HG03103 (cell line): ENCODE results near the gene EDRF1.
"Not testable (repeated sequence)": the region's sequence is repeated elsewhere in the genome, so short reads cannot be mapped to it uniquely, and the experiment has no call there.

Experiments used
- ATAC-seq: cut with Tn5 transposase; IDR thresholded peaks from one replicate; pipeline ENCODE4 v1.9.1; 2021; ENCODE audit warnings: low read depth; ENCODE audit not compliant: unreplicated experiment

EDRF1 gene, protein sequence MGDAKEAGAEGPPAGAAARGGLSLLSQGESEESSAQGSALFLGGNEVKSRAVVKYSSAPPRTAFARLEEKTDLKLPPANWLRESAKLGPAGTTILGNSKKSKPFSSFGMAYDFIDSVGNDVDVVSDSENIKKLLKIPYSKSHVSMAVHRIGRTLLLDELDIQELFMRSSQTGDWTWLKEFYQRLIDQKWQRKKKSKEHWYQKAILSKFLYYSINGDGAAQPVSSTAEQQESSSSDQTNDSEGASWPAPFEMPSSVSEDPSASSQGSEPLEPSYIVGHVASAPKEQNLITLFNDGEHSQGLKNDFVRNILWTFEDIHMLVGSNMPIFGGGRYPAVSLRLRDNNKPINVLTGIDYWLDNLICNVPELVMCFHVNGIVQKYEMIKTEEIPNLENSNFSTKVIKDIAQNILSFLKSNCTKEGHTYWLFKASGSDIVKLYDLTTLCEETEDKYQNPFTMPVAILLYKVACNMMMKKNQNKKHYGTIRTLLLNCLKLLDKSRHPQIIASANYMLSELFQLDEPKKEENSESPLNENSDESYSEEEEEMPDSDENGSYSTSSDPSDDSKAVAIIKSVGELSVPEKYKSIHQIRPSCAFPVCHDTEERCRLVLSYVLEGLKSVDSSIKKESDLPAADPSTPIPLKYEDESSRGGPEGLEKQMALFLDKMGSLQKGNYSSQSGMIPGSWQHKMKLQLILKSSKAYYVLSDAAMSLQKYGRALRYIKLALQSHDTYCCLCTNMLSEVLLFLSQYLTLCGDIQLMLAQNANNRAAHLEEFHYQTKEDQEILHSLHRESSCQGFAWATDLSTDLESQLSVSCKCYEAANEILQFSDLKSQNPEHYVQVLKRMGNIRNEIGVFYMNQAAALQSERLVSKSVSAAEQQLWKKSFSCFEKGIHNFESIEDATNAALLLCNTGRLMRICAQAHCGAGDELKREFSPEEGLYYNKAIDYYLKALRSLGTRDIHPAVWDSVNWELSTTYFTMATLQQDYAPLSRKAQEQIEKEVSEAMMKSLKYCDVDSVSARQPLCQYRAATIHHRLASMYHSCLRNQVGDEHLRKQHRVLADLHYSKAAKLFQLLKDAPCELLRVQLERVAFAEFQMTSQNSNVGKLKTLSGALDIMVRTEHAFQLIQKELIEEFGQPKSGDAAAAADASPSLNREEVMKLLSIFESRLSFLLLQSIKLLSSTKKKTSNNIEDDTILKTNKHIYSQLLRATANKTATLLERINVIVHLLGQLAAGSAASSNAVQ

DNA sequence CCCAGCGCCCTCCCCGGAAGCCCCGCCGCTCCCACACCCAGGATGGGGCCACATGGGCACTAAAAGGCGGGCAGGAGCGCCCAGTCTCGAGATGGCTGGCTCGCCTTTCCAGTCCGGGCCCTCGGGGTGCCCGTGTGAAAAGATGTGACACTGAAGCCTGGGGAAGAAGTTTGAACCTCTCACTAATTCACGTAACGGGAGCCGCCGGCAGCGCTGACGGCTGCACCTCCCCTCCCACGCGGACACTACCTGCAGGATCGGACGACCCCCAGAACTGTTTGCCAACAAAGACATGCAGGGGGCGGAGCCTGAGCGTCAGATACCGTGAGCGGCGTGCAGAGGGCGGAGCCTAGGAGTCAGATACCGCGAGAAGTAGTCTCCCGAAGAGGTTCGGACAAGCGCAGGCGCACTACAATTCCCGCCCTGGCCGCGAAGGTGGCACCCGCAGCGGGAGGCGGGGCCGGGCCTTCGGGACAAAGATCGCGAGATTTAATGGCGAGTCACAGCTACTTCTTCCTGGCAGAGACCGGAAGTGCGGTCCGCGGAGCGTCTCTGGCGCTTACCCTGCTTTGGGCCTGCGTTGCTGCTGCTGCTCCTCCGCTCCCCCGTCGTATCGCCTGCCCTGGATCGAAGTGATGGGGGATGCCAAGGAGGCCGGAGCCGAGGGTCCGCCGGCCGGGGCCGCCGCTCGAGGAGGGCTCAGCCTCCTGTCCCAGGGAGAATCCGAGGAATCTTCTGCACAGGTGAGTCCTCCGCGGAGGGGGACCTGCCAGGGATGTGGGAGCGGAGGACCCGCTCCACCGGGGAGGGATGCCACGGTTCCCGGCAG lies at the start of gene EDRF1:
Gene EDRF1 (plus strand): TSS at position 537 of the 829 bp plus-strand sequence. CDS start 99 bp downstream, at position 636.
- peak; percentile 91 for ATAC-seq

DNA sequence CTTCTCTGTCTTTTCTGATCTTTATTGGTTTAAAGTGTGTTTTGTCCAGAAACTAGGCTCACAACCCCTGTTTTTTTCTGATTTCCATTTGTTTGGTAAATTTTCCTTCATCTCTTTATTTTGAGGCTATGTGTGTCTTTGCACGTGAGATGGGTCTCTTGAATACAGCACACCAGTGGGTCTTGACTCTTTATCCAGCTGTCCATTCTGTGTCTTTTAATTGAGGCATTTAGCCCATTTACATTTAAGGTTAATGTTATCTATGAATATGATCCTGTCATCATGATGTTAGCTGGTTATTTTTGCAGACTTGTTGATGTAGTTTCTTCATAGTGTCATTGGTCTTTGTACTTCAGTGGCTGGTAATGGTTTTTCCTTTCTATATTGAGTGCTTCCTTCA lies 46.6 kb upstream of the EDRF1 start:
- ATAC-seq: no peak

GRCh38 chr10:125679436-125679835 lies 40.1 kb upstream of the EDRF1 start:
- ATAC-seq: no peak

- ATAC-seq: no peak
Observed at GRCh38 chr10:125683063-125683462, 36.4 kb upstream of the EDRF1 start, which contains the start of gene TEX36. Gene TEX36, minus strand, starts transcription at chr10:125683163. Its CDS starts 174 bp downstream, at chr10:125682989.

DNA sequence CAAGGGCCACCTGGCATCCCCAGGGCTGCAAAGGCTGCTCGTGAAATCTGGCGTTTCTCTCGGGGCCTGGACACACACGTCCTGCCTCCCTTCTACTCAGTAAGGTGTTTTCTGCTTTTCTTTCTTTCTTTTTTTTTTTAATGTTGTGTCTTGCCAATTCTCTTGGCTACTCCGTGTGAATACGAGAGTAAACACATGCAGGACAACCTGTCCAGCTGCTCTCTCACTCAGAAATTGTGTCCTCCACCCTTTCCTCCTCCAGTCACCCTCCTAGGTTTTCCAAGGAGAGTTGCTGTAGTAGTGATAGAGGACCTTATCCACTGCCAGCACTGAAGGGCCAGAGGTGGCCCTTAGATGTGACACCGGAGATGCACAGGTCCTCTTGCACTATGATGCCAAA lies 35.7 kb upstream of the EDRF1 start:
- no peak for ATAC-seq

DNA sequence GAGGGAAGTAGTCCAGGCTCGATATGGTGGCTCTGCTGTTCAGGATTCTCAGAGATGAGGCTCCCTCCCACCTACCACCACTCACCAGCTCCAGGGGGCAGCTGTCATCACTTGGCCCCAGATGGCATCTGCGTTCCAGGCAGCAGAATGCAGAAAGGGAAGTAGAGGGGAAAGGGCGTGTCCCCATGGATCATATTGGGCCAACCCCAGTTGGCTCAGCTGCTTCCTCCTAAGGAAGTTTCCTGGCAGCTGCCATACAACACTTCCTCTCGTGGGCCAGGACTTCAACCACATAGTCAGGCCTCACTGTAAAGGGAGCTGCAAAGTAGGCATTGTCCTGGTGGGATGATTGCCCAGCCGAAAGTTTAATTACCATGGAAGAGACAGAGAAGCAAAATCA lies 34.9 kb upstream of the EDRF1 start:
- no peak for ATAC-seq

DNA sequence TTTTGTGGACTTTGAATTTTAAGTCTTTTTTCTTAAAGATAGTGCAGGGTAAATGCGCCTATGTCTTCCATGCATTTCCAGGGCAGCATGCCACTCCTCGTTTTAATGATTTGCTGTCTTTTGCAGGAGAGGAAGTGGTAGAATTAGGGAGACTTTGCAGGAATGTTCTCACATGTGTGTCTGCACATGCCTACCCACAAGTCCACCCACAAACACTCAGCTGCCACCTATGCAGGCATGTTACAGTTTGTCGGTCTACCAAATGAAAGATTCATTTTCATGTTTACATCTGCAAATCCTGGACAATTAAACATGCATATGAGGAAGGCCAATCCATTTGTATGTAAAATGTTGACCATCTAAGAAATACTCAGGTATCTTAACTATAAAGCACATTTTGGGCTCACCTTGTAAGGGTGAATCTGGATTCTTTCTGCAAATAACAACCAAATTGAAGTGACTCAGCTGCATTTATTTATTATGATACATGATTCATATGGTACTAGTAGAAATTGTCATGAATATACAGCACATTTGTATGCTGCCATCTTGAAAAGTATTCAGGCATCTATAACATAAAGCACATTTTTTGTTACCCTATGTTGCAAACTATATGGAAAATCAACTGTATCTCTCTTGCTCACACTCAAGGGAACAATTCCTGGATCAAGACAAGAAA lies 31.9 kb upstream of the EDRF1 start:
- no peak for ATAC-seq

GRCh38 chr10:125689955-125690569 lies 29.4 kb upstream of the EDRF1 start:
- no peak for ATAC-seq

- no peak for ATAC-seq
Observed at GRCh38 chr10:125691160-125691981, 28.1 kb upstream of the EDRF1 start.

DNA sequence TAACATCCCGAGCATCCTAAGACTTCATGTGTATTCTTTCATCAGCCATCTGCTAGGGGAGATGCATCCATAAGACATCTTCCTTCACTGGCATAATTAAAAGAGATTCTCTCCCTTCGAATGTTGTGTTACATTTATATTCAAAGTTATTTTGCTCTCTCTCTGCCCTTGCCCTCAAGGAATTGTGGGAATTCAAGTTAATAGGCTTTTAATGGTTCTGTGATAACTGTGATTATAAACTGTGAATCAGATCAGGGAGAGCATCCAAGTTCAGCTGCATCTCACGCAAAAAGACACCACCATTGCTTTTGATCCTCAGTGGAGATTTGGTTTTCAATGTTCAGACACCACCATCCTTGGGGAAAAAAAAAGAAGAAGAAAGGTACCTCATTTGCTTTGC lies 27.3 kb upstream of the EDRF1 start:
- ATAC-seq: no peak

- no peak for ATAC-seq
Observed at GRCh38 chr10:125692601-125693523, 26.6 kb upstream of the EDRF1 start.

DNA sequence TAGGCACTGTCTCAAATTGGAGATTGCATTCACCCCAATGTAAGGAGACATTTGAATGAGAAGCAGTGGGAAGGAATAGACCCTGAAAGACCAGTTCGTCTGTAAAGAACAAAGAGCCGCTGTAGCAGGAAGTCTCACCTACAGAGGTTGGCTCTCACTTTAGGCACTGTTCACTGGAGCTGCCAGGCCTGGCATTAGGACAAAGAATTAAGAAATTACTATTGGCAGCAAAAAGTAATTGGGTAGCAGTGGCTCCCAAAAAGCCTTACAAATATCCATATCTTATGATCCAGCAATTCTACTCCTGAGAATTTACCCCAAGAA lies 26.0 kb upstream of the EDRF1 start:
- ATAC-seq: no peak

GRCh38 chr10:125694883-125695282 lies 24.6 kb upstream of the EDRF1 start:
- no peak for ATAC-seq

DNA sequence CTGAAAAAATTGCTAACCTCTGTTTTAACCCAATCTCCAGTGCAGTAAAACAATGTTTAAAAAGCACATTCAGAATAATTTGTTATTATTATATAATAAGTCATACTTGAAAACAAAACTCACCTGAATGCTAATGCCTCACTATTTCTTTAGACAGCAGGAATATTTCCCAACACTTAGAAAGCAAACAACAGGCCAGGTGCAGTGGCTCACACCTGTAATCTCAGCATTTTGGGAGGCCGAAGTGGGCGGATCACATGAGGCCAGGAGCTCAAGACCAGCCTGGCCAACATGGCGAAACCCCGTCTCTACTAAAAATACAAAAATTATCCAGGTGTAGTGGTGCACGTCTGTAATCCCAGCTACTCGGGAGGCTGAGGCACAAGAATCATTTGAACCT lies 22.6 kb upstream of the EDRF1 start:
- not testable (repeated sequence) for ATAC-seq

DNA sequence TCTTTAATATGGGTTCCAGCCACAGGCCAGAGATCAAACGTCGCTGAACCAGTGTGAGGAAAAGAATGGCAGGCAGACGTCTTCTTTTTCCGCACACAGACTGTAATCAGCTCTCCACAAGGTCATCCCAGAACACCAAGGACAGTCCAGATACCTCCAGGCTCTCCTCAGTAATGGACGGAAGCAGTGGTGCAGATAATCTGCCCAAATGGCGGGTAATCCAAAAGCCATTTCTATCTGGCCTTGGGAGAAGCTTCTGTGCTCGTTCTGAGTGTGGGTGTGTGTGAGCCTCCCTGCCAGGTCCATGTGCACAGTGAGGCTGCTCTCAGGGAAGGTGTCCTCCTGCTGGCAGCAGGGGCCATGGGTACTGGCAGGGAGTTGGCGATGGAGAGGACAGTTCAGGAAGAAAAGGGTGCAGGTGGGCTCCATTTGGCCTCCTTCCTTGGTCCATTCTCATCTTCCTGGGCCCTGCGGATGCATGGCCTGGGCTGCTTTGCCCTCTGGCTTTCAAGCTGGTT lies 21.0 kb upstream of the EDRF1 start:
- ATAC-seq: no peak

- ATAC-seq: no peak
Observed at GRCh38 chr10:125699562-125700143, 19.9 kb upstream of the EDRF1 start.
